GM21825 (cell line): ENCODE measurements around the gene VPS37C.
"Not testable (repeated sequence)": the region's sequence is repeated elsewhere in the genome, so short reads cannot be mapped to it uniquely, and the experiment has no call there.

Source experiments
- ATAC-seq: cut with Tn5 transposase; IDR thresholded peaks from one replicate; pipeline ENCODE4 v1.9.1; 2021; ENCODE audit warnings: mild to moderate bottlenecking, moderate library complexity; ENCODE audit not compliant: unreplicated experiment

VPS37C gene

DNA sequence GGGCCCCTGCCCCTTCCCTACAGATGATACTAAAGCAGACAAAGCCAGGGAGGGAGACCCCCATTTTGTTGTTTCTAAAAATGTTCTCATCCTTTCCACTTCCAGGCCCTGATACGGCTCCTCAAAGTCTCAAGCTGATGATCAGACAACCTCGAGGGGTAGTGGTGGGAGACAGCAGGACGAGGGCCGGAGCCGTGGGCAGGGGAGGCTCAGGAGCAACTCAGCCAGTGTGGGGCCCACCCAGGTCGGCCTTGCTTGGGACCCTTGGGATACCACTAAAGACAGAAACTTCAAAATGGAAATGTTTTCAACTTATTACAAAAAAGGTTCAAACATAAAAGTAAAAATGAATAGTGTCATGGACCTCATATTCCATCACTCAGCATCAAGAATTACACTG, 15.2 kb upstream of the VPS37C start:
- ATAC-seq = no peak

DNA sequence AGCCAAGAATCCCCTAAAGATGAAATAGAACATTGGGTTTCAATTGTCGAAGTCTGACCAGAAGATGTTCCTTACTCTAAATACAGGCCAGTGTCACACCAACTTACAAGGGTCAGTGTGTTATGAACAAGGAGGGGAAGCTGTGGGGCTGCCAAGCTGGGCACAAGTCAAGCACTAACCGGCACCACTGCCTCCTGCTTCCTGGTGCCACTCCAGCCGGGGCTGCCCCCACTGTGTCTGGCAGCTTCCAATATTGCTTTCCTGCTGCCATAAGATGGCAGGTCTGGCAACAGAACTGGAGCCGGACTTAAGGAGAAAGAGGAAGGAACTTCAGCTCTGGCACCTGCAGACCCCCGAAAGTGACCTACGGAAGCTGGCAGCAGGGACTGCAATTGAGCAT, 13.7 kb upstream of the VPS37C start:
- no peak for ATAC-seq

DNA sequence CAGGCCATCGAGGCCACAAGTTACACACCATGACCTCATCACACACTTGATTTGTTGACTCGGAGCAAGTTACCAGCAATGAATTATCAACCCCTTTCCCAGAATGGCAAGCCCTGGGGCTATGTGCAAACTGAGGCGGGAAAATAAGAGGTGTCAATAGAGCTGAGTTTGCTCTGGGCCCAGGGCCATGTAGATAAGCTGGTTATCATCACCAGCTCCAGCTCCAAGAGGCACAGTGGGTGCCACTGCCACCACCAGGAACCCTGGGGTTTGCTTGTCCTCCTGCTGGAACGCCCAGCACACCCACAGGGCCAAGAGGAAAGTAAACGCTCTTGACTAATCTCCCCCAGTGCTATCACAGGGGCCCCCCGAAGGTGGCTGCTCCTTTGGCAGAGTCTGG, 13.0 kb upstream of the VPS37C start:
- ATAC-seq = no peak

DNA sequence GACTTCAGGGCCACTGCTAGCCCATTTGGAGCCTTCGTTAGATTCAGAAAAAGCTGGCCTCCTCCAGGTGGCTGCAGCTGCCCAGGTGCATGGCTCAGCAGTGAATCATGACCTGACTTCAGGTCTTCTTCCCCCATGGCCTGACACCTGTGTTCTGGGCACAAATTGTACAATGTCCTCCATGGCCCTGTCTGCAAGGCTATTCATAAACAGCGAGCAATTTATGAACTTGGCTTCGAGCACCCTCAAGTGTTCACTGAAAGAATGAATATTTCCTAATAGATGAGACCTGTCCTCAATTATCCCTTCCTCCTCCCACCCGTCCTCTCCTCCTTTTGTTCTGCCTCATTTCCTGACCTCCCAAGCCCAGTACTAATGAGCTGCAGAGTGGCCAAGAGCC, 12.2 kb upstream of the VPS37C start:
- no peak for ATAC-seq

DNA sequence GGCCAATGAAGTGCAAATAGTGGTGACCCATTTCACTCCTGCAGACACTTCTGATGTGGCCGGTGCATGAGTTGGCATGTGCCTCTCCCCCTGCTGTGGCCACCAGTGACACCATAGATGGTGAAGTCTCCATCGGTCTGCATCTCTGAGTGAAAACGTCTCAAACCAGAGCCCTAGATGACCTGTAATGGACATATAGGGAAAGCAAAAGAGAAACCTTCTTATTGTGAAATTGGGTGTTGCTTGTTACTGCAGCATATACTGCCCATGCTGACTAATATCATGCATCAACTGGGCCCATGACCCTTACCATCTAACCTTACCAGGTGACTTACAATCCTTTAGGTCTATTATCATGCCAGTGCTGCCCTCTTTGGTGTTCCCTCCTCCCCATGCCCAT, 11.7 kb upstream of the VPS37C start:
- ATAC-seq = no peak

DNA sequence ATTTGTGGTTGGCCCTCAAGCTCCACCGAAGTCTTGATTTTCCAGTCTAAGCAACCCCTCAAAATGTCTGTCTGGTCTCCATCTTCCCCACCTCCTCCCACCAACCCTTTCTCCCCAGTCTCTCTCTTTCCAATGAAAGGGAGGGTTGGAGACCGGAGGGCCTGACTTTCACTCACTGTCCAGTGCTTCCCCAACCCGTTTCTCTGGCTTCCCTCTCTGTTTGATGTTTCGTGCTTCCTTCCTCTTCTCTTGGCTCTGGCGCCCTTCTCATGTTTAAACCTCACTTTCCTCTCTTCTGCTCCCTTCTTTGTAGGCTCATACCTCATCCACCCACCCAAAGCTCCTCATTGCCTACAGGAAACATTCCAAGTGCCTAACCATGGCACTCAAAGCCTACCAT, 11.1 kb upstream of the VPS37C start:
- no peak for ATAC-seq

DNA sequence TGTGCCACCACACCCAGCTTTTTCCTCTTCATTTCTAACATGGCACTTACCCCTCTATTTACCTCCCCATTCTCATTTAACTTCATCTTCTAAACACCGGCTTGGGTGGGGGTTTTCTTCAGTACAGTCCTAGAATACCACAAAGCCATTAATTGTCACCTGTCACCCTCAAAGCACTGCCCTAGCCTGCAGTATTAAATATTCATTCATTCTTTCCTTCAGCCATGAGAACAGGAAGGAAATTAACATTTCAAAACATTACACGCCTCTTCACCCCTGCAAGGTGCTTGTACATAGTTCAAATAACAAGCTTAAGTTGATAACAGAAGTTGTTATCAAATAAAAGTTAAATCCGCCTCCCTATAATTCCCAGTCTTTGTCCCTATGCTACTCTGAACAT, 10.7 kb upstream of the VPS37C start:
- no peak for ATAC-seq

DNA sequence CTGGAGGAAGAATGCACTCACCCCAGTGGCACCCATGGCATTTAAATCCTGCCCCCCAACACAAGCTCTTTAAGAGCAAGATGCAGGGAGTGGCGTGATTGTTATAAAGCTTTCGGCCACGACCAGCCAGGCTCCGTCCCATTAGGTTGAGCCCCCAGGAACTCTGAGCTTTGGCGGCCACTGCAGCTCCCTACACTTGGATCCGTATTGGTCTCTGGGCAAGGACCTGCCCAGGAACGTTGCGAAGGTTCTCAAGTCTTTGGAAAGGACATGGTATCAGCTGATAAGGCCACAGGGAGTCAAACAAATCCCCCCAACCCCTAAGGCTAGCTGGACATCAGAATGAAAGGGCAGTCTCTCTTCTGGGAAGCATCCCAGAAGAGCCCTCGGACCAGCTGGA, 9.3 kb upstream of the VPS37C start:
- ATAC-seq = no peak

DNA sequence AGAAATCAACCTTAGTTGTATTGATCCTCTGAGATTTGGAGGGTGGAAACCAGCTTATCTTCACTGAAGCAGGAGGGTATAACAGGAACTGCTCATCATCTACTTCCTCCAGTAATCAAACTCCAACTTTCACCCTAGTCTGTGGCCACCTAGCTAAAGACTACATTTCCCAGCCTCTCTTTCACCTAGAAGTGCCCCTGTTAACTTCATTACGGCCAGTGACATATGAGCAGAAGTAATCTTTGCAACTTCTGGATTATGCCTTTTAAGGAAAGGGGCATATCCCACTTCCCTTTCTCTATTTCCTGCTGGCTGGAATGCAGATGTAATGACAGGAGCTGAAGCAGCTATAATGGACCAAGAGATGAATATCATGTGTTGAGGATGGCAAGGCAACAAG, 7.6 kb upstream of the VPS37C start:
- ATAC-seq = no peak

DNA sequence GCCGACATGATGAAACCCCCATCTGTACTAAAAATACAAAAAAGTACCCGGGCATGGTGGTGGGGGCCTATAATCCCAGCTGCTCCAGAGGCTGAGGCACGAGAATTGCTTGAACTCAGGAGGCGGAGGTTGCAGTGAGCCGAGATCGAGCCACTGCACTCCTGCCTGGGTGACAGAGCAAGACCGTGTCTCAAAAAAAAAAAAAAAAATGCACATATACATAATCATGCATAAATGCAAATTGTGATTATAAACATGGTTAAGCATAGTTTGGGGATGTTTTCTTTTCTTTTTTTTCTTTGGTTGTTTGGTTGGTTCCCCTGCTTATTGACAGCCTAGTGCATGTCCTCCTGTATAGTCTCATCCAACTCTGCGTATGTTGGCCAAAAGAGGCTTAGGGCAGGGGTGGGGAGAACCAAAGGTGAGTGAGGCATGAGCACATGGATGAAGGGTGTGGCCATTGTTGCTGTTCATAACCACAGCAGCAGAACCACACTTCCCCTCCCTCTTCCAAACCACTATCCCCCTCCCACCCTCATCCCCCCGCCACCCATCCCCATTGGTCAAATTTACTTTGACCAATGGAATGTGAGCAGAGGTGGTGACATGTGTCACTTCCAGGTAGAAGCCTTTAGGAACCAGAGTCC, 6.9 kb upstream of the VPS37C start:
- no peak for ATAC-seq

DNA sequence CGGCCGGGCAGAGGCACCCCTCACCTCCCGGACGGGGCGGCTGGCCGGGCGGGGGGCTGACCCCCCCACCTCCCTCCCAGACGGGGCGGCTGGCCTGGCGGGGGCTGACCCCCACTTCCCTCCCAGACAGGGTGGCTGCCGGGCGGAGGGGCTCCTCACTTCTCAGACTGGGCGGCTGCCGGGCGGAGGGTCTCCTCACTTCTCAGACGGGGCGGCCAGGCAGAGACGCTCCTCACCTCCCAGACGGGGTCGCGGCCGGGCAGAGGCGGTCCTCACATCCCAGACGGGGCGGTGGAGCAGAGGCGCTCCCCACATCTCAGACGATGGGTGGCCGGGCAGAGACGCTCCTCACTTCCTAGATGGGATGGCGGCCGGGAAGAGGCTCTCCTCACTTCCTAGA, 5.1 kb upstream of the VPS37C start:
- ATAC-seq = not testable (repeated sequence)

DNA sequence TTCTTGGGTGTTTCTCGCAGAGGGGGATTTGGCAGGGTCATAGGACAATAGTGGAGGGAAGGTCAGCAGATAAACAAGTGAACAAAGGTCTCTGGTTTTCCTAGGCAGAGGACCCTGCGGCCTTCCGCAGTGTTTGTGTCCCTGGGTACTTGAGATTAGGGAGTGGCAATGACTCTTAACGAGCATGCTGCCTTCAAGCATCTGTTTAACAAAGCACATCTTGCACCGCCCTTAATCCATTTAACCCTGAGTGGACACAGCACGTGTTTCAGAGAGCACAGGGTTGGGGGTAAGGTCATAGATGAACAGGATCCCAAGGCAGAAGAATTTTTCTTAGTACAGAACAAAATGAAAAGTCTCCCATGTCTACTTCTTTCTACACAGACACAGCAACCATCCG, 4.6 kb upstream of the VPS37C start:
- not testable (repeated sequence) for ATAC-seq

DNA sequence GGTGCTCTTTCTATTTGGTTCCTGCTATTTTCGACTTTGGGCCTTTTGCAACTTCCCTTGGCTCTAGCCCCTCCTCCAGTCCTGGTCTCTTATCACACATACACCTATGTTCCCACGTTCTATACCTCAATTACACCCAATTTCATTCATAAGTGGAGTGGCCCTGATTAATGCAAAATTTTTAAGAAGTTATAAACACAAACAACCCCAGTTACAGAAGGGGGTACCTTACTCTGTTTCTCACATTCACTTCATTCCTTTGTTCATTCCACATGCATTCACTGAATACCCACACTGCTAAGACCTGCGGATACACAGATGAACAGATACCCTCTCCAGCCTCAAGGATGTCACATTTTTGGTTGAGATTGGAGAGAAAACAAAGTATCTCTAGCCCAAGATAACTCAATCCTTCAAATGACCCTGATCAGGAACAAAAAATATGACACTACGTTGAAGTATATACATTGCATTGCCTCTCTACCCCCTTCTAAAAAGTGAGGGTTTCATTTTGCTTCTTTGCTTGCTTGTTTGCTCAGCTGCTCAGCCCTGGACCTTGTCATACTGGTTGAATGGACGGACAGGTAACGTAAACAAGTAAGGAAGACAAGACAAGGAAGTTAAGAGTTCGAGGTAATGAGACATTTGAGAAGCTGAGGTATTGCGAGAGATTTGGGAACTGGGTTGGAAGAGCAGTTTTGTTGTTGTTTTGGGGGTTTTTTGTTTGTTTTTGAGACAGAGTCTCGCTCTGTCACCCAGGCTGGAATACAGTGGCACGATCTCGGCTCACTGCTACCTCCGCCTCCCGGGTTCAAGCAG, 3.6 kb upstream of the VPS37C start:
- ATAC-seq = no peak

DNA sequence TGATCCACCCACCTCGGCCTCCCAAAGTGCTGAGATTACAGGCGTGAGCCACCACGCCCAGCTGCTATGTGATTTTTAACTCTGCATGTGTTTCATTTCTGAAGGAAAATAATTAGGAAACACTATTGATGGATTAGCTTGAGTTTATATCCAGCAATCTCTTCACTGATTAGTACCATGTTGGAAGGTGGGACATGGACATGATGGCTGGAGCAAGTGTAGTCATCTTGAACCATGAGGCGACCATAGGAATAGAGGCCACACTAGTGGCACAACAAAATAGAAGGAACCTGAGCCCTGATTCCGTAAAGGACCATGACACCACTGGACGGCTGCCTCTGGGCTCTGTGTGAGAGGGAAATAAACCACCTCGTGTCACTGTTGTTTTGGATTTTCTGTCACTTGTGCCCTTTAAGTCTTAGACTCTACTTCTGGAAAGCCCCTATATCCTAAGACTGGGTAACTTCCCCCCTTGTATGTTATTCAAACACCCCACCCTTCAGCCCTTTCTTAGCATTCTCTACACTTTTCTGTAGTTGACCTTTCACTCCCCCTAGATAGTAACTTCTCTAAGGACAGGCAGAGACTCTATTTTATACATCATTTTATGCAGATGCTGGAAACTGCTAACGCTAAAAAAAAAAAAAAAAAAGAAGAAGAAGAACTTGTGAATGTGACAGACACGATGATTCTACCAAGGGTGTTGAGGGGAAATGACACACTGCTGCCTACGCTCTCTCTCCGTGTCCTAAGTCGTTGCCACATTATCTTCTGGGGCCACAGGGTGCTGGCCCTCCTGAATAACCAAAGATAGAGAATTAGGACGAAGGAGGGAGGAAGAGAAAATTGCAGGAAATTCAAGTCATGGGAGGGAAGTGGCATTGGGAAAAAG, 2.7 kb upstream of the VPS37C start:
- ATAC-seq = no peak

DNA sequence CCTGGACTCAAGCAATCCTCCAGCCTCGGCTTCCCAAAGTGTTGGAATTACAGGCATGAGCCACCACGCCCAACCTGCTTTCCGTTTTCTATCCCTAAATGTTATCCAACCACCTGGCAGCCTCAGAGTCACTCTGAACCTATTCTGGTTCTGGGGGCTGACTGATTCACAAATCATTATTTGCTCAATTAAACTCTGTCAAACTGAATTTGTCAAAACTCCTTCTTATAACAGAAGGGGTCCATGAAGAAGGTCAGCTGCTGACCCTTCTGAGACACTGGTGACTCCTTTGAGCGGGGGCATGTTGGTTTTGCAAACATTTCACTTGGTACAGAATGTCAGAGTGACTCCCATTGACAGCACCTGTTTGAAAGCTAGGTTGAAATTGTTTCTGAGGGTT, 1.8 kb upstream of the VPS37C start:
- ATAC-seq = no peak

DNA sequence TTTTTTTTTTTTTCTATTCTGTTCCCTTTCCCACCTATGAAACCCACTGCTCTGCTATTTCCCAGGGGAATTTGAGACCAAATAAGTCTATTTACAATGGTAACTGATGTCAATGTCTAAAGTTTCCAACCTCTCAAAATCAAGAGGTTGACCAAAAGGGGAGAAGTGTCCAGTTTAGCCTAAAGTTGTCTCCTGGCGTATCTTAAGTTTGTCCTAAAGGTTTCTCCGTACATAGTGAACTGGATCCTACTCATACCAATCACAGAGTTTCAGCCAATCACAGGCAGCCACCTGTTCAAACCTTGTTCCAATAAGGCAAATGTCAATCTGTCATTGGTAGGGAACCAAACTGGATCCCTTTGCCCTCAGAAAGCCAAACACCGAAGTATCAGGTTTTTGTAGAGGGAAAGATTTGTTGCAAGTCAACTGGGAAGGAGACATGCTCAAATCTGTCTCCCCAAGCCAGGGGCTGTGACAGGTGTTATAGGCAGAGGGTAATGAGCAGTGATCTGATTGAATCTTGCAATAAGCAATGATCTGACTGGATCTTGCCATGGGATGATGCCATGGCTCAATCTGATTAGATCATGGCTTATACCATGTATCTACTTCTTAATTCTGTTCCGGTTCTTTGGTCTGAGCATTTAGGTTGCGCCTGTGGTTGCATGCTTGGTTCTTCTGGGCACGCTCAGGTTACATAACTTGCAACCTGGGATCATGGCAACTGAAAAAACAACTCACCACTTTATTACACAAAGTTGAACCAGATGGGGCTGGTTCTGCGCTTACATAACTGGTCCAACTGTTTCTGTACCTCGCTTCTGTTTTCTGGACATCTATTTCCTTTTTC, 1.1 kb upstream of the VPS37C start:
- no peak for ATAC-seq

DNA sequence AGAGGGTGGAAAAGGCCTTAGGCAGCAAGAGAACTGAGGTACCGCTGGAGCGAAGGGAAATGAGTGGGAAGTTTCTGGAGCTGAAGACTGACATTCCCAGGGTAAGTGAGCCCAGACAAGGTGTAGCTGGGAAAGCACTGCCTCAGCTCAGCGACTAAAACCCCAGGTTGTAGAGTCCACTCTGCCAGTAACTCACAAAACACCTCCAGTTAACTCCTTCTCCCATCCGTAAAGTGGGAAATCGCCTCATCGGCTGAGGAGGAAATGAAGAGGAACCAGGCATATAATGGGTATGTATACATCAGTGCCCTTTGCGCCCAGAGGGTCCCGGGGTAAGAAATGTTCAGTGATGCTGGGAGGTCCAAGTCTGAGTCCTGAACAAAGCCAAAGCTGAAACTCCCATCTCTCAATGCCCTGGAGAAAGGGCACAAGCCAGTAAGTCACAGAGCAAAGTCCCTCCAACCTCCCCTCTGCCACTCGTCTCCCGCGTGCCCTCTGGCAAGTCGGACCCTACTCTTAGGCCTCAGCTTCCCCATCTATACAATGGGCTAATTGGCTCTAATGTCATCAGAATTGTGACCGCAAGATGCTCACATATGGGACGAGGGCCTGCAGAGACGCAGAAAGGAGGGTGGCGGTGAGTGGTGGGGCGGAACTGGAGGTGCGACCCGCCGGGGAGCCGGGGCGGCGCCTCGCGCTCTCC, 588 bp downstream of the VPS37C start:
- no peak for ATAC-seq

DNA sequence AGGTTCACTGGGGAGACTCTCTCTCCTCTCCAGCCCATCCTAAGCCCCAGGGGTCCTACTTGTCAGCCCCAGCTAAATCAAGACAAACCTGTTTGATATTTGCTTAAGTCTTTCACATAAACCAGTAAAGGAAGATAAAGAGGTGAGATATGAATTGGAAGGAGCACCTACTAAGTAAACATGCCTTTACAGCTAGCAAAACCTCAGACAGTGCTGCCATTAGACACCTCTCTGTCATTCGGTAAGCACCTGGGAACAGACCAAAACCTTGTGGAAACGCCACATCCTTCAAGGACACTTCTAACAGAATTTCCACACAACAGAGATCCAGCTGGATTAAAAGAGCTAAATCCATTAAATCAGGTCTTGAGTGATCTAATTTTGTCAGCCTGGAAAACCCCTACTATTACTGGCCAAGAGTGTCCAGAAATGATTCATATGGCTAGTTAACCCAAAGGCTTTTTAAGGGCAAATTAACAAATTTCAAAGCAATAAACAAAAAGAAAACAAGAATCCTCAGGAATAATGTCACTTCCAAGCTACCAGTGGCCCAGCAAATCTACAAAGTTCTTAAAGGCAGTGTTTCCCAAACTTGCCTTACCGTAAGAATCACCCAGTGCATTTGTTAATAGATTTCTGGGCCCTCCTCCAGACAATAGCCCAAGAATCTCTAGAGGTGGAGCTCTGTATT, 2.4 kb downstream of the VPS37C start:
- no peak for ATAC-seq

DNA sequence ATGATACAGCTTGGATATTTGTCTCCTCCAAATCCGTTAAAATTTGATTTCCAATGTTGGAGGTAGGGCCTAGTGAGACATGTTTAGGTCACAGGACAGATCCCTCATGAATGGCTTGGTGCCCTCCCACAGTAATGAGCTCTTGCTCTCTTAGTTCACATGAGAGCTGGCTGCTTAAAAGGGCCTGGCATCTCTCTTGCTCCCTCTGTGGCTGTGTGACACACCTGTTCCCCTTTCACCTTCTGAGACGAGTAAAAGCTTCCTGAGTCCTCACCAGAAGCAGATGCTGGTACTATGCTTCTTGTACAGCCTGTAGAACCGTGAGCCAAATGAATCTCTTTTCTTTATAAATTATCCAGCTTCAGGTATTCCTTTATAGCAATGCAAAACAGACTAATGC, 3.5 kb downstream of the VPS37C start:
- no peak for ATAC-seq

DNA sequence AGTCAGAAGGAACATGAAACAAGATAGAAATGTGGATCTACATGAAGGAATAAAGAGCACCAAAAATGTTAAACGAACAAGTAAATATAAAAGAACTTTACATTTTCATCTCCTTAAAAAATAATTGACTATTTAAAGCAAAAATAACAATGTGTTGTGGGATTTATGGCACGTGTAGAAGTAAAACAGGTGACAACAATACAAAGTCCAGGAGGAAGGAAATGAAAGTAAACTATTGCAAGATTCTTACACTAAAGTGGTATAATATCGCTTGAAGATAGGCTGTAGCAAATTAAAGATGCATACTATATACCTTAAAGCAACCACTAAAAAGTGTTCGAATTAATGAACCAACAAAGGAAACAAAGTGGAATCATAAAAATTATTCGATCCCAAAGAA, 5.5 kb downstream of the VPS37C start:
- ATAC-seq = no peak
